Activated CD4-positive, alpha-beta T cell treated with anti-CD3 and anti-CD28 coated beads for 24 hours (primary cell): Measurements from ENCODE around the gene UFM1.
"Not testable (repeated sequence)": the region's sequence is repeated elsewhere in the genome, so short reads cannot be mapped to it uniquely, and the experiment has no call there.

ENCODE experiments used
- DNase-seq, 2 donors: peaks; one replicate each; pipeline ENCODE4 v3.0.0-alpha.2; 2020; ENCODE audit warnings: low read depth in 2 of 2

UFM1 gene

GRCh38 chr13:38365661-38366060, 16.0 kb downstream of the UFM1 start:
- DNase-seq, result no peak

DNA sequence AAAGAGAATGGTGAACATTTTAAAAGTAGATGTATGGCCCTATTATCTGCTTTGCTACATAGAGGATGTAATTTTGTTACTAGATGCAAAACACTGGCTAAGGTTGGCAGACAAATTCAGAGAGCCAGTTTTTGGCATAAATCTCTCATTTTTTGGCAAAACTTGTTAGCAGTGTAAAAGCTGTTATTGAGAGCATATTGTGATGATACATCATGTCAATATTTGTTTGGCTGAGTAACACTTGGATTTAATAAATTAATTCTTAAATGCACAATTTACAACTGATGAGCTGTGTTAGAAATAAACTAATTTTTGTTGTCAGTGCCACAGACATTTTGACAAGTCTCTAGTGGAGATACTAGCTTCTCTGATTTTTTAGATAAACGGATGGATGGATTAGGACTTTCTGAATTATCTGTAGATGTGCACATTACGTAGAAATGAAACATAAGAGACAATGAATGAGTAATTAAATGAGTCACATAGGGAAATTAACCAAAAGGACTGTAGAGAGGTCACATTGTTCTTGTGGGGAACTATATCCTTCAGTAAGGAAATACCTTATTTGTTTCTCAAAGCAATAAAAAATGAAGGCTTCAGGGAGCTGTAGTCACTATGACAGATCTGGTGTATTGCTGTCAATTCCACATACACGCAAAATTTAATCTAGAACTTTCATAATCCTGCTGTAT, 17.4 kb downstream of the UFM1 start:
- DNase-seq, result no peak

DNA sequence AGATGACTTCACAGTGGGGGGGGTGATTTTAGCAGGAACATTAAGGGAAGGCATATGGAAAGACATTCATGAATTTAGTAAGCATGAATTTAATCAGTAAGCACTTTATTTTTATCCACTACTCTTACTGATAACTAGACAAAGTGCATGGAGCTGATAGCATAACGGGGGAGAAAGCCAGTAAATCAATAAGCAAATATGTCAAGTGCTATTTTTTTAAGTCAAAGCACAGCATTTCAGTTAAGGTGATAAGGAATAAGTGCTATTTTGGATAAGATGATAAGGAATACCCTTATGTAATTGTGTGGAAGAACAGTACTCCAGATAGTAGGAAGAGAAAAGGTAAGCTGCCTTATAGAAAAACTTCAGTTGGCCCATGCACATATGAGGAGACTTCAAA, 19.4 kb downstream of the UFM1 start:
- no peak for DNase-seq

- not testable (repeated sequence) for DNase-seq
Measured at GRCh38 chr13:38370096-38370495, 20.4 kb downstream of the UFM1 start.

GRCh38 chr13:38372820-38373383, 23.3 kb downstream of the UFM1 start:
- no peak for DNase-seq

DNA sequence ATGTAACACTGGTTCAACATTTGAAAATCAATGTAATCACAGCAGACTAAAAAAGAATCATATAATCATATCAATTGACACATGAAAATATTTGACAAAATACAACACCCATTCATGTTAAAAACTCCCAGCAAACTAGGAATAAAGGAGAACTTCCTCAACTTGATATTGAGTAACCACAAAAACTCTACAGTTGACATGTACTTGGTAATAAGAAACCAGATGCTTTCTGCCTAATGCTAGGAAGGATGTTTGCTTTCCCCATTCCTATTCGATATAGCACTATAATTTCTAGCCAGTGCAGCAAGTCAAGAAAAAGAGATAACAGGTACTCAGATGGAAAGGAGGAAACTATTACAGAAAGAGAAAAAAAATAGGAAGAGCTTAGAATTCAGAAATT, 26.9 kb downstream of the UFM1 start:
- DNase-seq, result no peak

- DNase-seq, result no peak
Measured at GRCh38 chr13:38381890-38382289, 32.2 kb downstream of the UFM1 start.

DNA sequence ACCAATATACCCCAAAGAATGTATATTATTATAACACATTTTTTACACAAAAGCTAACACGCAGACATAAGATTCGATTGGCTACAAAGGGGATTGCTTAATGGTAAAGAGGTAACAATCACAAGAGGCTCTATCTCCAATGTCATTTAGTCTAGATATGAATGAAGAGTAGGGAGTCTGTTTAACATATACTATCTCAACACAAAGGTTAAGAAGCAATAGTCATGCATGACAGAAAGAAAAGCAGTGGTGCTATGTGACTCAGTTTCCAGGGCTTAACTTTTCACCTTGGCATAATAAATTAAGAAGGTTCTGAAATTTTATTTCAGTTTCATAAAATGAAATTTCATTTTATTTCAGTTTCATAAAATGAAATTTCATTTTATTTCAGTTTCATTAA, 33.3 kb downstream of the UFM1 start:
- no peak for DNase-seq

DNA sequence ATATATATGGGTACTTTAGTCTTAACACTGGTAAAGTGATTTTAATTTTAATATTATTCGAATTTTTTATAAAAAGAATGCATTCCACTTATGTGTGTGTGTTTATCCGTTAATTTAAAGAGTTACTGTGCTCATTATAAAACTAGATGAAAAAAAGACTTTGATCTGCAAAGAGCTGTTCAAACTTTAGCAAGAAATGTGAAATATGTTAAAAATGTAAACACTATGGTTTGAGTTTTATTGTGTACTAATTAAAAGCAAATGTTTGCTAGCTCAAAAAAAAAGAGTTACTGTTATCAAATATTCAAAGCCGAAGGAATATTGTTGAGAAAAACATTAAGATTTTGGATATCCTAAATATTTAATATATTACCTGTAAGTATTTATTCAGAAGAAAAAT, 34.5 kb downstream of the UFM1 start:
- DNase-seq, result no peak

- DNase-seq, result no peak
Measured at GRCh38 chr13:38385153-38385891, 35.7 kb downstream of the UFM1 start.

DNA sequence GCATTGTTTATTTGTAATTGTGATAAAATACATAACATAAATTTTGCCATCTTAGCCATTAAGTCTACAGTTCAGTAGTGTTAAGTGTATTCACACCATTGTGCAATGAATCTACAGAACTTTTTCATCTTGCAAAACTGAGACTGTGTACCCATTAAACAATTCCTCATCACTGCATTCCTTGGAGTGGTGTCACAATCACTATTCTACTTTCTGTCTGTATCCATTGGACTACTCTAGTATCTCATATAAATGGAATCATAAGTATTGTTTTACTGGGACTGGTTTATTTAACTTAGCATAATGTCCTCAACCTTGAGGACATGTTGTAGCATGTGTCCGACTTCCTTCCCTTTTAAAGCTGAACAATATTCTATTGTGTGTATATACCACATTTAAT, 36.8 kb downstream of the UFM1 start:
- no peak for DNase-seq

DNA sequence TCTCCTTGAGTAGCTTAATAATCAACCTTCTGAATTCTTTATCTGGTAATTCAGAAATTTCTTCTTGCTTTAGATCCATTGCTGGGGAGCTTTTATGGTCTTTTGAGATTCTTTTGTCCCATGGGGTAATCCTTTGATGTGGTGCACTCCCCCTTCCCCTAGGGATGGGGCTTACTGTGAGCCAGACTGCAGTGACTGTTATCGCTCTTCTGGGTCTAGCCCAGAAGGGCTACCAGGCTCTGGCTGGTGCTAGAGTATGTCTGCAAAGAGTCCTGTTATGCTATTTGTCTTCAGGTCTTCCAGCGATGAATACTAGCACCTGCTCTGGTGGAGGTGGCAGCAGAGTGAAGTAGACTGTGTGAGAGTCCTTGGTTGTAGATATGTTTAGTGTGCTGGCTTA, 41.7 kb downstream of the UFM1 start:
- DNase-seq, result no peak

DNA sequence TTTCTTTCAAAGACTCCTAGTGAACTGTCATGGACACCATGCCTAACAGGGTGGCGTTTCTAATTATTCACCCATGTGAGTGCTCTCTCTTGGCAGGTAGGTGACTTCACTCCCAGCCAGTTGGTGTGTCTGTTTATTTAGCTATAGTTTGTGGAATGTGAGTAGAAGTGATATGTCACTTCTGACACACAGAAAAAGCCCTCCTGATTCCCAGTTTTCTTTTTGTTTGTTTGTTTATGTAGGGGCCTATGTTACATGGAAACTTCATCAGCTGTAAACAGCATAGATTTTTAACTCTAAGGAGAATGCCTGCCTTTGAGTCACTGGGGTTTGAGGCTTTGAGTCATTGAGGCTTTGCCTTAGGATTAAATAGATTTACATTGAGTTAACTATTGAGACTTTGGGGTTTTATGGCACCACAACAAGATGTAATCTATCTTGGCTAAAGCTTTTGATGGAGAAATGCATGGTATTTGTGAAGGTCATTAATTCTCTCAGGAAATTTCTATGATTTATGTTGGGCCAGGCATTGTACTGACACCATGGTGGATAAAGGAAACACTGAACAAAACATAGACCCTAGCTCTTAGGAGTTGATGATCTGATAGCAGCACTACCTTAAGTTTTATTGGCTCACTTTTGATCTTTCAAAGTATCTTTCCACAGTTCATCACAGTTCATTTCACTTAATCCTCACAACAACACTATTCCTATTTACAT, 45.3 kb downstream of the UFM1 start:
- DNase-seq, result no peak

DNA sequence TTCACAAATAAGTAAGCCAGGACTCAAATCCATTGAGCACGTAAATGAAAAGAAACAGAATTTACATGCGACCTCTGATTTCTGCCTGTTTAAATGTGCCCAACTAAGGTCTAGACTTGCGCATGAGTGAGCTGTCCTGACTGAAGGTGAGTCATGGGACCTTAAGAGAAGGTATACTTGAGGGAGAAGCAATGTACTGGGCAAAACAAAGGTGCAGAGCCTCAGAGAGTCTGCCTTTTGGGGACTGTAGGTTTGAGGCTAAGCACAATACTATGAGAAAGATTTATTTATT, 45.8 kb downstream of the UFM1 start:
- DNase-seq, result no peak

- DNase-seq, result no peak
Measured at GRCh38 chr13:38398711-38399493, 49.3 kb downstream of the UFM1 start.

DNA sequence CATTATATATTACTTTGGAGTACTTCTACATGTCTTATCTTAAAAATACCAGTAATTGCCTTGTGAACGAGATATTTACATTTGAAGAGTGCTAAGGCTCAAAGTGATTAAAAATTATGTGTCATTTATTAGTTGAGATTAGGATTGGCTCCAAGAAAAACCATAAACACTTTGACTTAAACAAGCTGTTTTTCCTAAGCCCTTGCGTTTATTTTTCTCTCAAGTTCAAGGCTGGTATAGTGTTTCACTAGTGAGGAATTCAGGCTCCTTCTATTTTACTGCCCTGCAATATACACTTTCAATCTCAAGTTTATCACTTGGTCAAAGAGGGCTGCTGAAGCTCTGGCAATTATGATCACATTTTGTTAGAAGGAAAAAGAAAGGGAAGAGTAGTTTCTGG, 49.9 kb downstream of the UFM1 start:
- no peak for DNase-seq

GRCh38 chr13:38401276-38401675, 51.6 kb downstream of the UFM1 start:
- no peak for DNase-seq

GRCh38 chr13:38405216-38405615, 55.6 kb downstream of the UFM1 start:
- DNase-seq, result no peak

GRCh38 chr13:38409771-38410170, 60.1 kb downstream of the UFM1 start:
- DNase-seq, result no peak

DNA sequence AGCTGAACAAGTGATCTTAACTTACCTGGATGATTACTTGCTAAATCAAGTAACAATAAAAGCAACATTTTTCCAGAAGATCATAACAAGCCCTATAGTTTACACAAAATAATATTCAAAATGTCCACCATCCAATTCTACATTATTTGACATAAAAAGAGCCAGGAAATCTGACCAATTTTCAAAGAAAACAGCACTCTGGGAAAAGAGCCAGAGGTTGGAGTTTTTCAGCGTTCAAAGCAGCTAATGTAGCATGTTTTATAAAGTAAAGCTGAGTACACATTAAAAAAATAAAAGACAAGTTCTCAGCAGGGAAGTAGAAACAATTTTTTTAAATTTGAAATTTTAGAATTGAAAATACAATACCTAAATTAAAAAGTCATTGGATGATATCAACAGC, 62.6 kb downstream of the UFM1 start:
- DNase-seq, result no peak
